GM19395 (cell line): ENCODE results near the gene IMPA2.
"Not testable (repeated sequence)": the region's sequence is repeated elsewhere in the genome, so short reads cannot be mapped to it uniquely, and the experiment has no call there.

ENCODE experiments used
- ATAC-seq: cut with Tn5 transposase; IDR thresholded peaks from one replicate; pipeline ENCODE4 v1.9.1; 2021; ENCODE audit warnings: mild to moderate bottlenecking, moderate library complexity; ENCODE audit not compliant: unreplicated experiment

Gene IMPA2

DNA sequence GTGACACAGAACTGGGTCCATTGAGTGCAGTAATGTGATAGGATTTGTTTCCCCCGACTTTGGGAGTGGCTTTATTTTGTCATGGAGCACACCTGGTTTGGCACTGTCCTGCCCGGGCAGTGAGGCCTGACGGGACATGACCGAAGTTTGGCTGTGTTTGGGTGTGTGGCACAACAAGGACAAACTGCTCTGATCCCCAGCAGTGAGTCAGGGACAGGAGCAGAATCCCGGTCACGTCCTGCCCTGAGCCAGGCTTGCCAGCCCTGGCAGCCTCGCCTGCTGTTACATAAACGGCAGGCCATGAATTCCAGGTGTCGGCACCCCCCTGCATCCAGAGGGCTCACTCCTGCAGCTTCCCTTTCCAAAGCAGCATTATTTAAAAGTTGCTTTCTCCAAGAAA is 45.7 kb downstream of the IMPA2 start:
- ATAC-seq, result no peak

DNA sequence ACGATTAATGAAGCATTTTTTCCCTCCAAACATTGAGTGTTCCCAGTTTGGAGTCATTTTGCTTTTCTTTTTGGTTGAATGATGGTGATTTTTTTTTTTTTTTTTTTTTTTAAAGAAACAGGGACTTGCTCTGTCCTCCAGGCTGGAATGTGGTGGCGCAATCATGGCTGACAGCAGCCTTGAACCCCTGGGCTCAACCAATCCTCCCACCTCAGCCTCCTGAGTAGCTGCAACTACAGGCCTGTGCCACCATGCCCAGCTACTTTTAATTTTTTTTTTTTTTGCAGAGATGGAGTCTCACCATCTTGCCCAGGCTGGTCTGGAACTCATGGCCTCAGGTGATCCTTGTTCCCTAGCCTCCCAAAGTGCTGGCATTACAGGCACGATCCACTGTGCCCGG is 46.2 kb downstream of the IMPA2 start:
- ATAC-seq, result no peak

DNA sequence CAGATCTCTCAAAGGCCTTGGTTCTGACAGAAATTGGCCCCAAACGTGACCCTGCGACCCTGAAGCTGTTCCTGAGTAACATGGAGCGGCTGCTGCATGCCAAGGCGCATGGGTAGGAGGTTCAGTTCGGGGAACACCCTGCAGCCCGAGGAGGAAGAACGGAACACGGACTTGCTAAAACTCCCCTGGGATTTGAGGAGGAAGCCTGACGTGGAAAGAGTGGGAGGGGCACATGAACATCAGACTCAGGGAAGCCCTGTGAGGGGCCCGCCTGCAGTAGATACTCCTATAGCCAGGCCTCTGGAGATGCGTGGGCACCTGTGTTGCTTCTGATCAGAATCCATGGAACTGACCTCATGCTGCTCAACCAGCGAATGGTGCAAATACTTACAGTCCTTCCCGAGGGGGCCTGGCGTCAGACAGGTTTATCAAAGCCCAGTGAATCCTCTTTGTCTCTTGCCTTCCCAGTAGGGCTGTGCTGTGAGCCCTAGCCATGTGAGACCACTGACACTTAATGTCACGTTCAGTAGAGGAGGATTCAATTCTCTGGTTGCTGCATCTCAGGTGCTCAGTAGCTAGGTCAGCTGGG is 46.8 kb downstream of the IMPA2 start:
- no peak for ATAC-seq

DNA sequence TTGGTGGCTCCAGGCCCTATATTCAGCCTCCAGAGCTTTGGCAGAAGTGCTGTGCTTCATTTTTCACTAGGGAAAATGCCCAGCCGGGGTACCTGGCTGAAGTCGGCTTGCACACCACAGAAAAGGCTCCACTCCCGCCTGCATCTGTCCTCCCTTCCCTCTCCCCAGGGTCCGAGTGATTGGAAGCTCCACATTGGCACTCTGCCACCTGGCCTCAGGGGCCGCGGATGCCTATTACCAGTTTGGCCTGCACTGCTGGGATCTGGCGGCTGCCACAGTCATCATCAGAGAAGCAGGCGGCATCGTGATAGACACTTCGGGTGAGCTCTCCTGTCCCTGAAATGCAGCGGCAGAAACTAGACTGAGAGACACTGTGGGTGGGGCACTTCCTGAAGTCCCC is 47.4 kb downstream of the IMPA2 start:
- no peak for ATAC-seq

DNA sequence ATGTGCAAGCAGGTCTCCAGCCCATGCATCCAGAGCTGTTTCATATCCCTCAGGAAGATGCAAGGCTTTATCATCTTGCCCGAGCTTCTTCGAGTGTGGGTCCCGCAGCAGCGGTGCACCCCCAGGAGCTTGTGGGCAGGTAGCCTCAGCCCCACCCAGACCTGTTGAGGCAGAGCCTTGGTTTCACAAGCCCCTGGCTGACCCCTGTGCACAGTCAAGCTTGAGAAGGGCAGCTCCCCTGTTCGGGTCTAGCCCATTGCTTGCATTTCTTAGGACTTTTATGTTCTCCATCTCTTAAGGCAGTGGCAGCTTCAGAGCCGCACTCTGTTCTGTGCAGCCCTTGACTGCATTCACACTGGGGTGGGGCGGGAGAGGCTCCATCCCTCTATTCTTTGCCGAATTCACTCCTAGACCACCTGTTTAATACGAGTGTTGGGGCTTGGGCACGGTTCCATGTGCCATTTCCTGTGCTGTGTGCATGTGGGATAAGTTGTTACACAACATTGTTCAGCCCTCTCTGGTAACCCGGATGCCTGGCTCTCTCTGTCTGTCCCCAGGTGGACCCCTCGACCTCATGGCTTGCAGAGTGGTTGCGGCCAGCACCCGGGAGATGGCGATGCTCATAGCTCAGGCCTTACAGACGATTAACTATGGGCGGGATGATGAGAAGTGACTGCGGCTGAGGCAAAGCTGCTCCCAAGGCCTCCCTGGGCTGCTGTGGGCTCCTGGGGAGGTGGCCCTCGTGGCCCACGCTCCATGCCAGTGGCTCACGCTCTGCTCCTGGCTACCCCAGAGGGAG is 48.7 kb downstream of the IMPA2 start:
- no peak for ATAC-seq

DNA sequence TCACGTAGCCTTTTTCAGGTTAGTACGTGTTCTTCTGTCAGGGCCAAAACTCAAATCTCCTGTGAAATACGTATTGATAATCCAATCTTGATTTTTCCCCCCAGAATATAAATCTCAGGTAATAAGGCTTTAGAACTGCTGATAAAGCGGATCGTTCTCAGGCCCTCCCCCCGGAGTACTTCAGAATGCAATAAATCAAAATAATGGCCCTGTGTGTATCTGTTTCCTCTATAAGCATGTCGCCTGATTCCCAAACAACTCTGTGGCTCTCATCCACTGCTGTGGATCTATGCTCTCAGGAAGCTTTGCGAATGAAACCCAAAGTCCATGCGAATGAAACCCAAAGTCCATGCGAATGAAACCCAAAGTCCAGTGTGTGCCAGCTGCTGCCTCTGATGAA is 49.4 kb downstream of the IMPA2 start:
- no peak for ATAC-seq

DNA sequence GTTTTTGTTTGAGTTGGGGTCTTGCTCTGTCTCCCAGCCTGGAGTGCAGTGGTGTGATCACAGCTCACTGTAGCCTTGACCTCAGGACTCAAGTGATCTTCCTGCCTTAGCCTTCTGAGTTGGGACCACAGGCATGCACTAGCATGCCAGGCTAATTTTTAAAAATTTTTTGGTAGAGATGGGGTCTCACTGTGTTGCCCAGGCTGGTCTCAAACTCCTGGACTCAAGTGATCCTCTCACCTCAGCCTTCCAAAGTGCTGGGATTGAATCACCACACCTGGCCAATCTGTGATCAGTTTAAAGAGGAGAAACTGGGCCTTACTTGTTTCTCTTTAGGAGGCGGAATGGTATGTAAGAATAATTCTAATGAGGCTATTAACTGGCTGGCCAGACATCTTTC is 49.9 kb downstream of the IMPA2 start:
- no peak for ATAC-seq

DNA sequence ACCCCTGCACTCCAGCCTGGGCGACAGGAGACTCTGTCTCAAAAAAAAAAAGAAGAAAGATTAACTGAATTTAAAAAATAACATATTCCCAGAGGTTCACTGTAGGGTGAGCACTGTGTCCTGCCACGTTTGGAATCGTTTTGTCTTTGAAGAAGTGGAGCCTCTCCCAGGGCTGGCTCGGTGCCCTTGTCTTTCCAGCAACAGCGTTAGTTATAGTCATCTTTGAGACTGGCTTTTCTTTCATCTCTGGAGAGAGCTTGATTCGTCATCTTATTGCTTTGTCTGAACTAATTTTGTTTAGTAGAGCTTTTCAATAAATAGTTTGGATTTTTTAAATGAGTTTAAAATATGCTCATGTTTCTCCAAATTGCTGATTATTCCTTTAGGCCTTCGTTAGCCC is 50.5 kb downstream of the IMPA2 start:
- no peak for ATAC-seq

DNA sequence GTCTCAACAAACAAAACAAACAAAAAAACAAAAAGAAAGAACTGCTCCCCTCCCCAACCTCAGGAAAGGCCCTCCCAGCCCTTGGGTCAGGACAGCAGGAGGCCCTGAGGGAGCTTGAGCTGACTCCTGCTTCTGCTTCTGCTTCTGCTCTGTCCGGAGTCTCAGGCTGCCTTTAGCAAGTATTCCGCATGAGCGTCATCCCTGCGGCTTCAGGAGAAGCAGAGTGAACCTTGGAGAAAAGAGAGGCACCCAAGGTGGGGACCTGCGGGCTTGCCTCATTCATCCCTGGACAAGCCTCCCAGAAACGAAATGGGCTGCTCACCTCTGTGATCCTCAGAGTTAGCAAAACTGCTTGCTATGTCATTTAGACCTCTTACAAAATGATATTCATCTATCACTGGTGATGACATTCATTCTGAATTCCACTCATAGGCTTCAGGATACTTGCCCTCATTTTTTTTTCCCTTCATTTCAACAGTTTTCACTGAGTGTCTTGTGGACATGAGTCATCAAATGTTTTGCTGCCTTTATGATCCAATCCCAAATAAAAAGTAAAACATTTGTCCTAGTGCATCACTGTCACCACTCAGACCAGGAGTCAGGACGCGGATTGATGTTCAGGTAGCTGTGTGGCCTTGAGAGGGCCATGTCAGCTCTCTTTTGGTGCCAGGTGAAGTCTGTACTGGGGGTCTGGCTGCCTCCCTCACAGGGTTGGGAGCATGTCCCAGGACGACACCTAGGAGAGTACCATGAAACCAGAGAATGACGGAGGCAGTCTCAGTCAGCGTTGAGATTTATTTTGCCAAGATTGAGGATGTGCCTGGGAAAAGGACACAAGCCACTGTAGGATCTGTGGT is 51.7 kb downstream of the IMPA2 start:
- no peak for ATAC-seq

DNA sequence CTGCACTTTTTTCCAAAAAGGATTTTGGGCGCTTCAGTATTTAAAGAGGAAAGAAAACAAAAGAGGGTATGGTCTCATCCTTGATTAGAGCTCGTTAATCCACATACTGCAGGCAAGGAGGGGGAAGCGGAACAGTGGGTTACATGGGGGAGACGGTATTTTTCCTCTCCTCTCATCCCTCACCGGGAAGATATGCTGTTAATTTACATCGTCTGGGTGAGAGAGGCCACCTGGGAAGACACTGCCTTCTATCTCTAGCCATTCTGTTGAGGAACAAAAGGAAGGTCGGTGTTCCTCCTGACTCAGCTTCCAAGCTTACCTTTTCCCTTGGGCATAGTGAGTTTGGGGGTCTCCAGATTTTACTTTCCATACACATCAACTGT is 52.3 kb downstream of the IMPA2 start:
- ATAC-seq, result no peak

DNA sequence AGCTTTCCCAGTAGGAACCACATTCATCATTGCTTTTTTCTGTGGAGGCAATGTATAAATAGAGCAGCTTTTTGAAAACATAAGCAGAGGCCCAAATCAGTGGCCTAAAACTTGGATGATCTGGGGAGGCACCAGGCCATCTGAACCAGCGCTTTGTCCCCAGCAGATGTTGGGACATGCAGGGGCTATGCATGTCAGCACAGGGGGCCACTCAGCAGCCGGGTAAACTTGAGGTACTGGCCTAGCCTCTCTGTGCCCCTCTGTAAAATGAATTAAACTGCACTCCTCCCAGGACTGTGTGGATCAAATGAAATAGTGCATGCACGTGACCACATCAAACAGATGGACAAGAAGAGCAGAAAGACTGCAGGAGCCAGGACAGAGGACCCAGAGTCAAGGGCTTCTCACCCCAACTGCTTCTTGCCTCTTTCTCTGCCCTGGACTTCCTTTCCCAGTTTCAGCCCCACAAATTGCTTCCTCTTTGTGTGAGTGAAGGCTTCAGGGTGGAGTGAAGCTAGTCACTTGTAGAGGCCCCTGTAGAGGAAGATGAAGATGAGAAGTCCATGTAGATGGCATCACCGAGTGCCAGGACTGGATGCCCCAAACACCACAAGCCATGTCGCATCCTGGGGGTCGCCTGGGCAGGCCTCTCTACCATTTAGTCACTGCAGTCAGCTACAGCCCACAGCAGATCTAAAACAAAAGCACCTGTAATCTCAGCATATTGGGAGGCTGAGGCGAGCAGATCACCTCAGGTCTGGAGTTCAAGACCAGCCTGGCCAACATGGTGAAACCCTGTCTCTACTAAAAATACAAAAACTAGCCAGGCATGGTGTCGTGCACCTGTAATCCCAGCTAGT is 53.2 kb downstream of the IMPA2 start:
- no peak for ATAC-seq

DNA sequence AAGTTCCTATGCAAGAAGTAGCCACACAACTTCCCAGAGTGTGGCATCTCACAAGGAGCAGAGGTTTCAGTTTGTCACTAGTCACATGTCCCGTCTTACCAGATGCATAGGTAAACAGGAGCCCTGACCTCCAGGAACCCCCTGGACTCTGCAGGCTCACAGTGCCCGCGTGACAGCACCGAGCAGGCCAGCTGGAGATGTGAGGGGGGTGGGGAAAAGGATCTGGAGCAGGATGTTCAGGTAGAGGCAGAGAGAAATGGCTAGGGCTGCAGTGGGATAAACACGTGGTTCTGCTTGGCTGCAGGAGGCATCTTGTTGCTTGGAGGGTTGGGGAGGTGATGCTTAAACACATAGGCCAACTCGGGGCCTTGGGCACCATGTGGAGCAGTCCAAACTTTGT is 54.2 kb downstream of the IMPA2 start:
- no peak for ATAC-seq

DNA sequence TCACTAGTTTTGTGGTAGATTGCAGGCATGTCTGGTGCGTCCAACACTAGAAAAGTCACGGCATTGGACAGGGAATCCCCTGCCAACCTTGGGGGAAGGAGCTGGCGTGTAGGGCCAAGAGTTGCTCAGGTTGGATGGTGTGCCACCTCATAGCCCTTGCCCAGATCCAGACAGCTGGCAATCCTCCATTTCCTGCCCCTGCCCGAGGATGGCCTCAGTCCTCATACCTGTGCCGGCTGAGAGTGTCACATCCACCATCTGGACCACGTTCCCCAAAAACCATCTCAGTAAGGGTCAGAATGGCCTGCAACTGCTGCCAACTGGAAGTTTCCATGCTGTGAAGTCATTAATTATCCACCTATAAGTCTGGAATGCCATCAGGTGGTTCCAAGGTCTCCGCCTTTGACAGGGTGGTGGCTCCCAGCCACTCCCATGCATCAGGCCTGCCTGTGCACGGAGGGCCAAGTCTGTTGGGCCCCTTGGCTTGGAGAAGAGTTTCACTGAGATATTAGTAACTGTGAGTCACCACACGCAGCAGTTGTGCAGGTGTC is 55.0 kb downstream of the IMPA2 start:
- ATAC-seq, result no peak

DNA sequence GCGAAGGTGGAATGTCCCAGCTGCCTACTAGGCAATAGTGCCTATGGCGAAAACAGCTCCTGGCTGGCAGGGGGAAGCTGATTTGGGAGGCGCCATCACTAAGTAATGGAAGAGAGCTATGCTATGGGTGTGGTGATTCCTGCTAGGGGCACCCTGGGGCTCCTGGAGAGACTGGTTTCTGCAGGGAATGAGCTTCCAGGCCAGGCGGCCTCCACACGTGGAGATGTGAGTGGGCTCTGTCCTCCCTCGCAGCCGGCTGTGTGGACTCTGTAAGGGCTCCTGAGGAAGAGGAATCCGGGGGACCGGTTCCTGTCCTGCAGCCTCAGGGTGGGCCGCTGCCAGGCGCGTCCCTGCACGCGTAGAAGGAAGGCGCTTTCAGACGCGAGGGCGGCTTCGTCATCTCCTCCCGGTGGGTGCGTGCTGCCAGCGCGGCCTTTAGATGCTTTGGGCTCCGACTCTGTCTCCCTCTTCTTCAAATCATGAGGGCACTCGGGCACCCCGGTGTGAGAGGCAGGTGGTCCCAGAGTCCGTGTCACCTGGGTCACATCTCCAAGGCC is 56.9 kb downstream of the IMPA2 start:
- ATAC-seq, result peak; percentile 9

DNA sequence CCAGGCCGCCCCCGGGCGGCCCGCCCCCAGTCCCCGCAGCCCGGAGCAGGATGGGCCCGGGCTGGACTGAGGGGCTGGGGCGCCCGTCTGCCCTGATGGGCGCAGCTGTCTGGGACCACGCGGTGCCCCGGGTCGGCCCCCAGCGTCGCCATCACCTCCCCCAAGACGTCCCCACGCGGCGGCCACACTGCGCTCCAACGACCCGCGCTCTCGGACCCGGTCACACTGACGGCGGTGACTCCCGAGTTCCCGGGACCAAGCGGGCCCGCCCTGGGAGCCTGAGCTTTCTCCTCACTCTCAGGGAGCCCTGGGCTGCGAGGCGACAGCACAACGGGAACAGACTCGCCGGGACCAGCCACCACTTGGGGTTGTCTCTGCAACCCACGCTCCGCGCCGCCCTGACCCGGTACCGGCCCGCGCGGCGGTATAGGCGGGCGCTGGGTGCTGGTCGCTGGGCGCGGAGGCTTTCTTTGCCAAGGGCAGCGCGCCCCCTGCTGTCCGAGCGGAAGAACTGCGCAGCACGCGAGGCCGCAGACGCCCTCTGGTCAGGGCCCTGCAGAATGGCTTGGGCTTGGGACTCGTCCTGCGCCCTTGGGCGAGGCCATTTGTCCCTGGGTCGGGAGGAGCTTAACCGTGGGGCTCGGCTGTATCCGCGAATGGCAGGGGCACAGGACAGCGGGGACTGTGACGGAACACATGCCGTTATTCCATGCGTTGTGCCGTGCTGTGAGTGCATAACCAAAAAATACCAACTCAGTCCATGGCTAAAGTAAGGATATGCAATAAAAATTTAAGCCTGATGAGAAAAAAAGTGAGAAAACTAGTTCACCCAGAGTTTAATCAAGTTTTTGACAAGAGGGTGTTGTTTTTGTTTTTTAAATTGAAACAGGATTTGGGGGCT is 57.6 kb downstream of the IMPA2 start:
- peak; percentile 71 for ATAC-seq

DNA sequence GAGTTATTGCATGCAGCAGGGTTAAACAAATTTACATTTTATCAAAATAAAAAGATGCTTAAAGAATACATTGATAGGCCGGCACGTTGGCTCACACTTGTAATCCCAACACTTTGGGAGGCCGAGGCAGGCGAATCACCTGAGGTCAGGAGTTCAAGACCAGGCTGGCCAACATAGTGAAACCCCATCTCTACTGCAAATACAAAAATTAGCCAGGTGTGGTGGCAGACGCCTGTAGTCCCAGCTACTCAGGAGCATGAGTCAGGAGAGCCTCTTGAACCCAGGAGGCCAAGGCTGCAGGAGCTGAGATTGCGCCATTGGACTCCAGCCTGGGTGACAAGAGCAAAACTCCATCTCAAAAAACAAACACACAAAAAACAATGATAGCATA is 58.2 kb downstream of the IMPA2 start:
- not testable (repeated sequence) for ATAC-seq

DNA sequence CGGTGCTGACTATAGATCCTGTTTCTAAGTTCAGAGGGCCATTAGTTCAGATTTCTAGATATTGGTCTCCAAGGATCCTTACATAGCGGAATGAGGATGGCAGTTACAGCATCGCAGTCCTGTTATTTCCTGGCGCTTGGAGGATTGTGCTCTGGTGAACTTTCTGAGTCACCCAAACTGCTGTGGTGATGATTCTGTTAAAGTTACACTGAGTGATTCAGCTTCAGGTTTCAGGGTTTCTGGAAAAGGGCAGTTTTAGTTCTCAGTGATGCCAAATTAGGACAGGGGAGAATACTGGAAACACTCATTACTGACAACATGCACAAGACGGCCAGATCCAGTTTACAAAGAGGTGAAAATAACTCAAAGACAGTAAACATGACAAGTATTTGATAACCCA is 60.3 kb downstream of the IMPA2 start:
- ATAC-seq, result peak; percentile 43

DNA sequence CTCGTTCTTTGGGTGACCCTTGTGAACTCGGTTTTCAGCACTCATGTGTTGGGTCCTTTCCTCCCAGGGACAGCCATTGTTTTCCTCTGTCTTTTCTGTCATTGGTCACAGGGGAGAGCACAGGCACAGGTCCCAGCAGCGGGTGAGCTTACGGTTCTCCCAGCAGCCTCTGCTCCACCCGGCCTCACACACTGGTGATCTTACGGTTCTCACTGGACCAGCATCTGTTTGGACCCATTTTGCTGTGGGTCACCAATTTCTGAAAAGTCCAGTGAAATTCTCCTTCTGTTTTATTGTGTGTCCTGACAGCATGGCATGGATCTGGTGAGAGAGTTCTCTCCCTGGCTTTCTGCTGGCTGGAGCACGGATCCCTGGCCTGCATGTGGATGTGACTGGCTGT is 62.5 kb downstream of the IMPA2 start:
- no peak for ATAC-seq

DNA sequence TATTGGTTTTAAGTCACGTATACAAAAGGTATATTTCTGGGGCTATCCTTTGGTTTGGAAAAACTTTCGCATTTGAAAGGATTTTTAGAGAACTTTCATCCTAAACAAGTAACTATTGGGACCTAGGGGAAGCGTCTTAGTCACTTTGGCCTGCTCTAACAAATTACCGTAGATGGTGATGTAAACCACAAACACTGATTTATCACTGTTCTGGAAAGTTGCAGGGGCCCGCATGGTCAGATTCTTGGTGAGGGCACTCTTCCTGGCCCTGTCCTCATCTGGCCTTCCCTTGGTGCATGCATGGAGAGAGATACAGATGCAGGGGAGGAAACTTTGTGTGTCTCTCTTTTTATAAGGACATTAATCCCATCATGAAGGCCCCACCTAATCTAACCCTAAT is 63.3 kb downstream of the IMPA2 start:
- ATAC-seq, result no peak
